Retinal pigment epithelial cell (primary cell): Measurements from ENCODE around the gene EFCAB11.
"Not testable (repeated sequence)": the region's sequence is repeated elsewhere in the genome, so short reads cannot be mapped to it uniquely, and the experiment has no call there.

Experiments used
- DNase-seq: peaks from one replicate; pipeline ENCODE4 v3.0.0-alpha.2; 2010; ENCODE audit warnings: low read depth
- H3K4me3 ChIP-seq: 2 replicates; pipeline ENCODE4 v1.5.1; 2011; ENCODE audit warnings: mild to moderate bottlenecking, low read length, control low read depth, moderate library complexity
- TF ChIP-seq, protein P1 (sequence below): conservative IDR thresholded peaks from 2 replicates; pipeline ENCODE4 v1.5.1; 2011; ENCODE audit warnings: low read depth, low read length, control low read depth, inconsistent platforms

The EFCAB11 gene

DNA sequence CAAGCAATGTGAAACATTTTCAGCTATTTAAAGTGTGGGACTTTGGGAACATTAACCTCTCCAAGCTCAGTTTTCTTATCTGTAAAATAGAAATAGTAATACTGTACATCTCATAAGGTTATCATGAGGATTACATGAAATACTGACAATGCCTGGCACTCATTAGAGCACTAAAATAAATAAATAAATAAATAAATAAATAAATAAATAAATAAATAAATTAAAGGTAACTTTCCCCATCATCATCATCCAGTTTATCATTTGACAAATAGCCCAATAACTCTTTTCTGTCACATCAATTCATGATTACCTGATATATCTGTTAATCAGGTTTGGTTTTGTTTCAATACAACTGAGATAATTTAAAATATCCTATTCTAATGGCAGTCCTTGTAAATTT lies 48.5 kb downstream of the EFCAB11 start:
- TF ChIP-seq, protein P1, sequence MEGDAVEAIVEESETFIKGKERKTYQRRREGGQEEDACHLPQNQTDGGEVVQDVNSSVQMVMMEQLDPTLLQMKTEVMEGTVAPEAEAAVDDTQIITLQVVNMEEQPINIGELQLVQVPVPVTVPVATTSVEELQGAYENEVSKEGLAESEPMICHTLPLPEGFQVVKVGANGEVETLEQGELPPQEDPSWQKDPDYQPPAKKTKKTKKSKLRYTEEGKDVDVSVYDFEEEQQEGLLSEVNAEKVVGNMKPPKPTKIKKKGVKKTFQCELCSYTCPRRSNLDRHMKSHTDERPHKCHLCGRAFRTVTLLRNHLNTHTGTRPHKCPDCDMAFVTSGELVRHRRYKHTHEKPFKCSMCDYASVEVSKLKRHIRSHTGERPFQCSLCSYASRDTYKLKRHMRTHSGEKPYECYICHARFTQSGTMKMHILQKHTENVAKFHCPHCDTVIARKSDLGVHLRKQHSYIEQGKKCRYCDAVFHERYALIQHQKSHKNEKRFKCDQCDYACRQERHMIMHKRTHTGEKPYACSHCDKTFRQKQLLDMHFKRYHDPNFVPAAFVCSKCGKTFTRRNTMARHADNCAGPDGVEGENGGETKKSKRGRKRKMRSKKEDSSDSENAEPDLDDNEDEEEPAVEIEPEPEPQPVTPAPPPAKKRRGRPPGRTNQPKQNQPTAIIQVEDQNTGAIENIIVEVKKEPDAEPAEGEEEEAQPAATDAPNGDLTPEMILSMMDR = no peak
- no peak overlapping the region for H3K4me3 ChIP-seq
- DNase-seq = no peak

DNA sequence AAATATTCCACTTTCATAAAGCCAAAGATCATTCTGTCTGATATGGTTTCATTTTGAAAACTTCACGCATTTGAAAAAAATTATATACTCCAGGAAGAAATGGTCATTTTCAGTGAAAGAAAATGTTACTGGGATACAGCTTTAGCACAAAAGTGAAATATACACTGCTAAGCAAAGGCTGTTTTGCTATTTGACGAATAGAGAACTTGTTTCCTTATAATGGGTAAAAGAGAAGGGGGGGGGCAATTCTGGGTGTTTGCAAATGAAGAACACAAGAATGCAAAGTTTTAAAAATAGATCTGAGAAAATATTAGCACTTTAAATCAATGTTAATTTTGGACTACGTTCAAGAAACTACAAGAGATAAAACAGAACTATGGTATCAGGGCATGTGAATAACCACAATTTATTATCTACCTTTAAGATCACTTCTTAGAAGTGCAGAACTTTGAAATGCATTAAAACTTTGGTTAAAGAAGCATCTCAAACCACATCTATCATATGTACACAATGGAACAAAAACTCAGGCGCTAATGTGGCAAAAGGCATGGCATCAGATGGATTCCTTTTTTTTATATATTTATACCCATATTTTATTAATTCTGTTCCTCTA lies 51.1 kb downstream of the EFCAB11 start:
- H3K4me3 ChIP-seq = no peak overlapping the region
- TF ChIP-seq, protein P1 = no peak
- no peak for DNase-seq

DNA sequence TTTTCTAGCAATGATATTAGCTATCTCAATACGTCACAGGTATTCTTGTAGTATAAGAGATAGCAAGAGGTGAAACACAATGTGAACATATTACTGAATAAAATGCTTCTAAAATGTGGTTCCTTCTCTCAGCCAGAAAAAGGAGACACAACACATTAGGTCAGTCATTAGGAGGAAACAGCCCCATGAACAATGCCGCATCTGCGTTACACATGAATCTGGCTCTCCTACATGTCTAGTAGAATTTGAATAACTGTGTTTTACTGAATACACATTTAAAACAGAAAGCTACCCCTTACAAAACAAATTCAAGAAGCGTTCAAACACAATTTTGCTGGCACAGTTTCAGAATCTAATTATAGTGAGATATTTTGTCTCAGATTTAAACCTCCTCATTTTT lies 51.6 kb downstream of the EFCAB11 start:
- no peak for DNase-seq
- no peak overlapping the region for H3K4me3 ChIP-seq
- TF ChIP-seq, protein P1 = no peak

DNA sequence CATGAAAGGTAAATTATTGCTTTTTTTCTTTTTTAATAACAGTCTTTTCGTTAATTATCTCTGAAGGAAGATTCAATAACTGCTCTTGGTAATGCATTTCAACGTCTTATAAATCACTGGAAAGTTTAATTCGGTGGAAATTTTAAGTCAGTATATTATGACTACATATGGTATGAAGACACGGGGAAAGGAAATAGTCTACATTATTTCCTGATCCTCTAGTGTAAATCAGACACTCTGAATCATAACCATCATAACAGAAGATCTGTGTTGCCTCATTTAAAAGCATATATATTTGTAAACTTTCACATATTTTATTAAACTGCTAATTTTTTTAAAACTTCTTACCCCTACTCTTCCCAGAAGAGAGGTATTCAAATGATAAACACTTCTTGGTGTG lies 53.7 kb downstream of the EFCAB11 start:
- DNase-seq = no peak
- TF ChIP-seq, protein P1 = no peak

DNA sequence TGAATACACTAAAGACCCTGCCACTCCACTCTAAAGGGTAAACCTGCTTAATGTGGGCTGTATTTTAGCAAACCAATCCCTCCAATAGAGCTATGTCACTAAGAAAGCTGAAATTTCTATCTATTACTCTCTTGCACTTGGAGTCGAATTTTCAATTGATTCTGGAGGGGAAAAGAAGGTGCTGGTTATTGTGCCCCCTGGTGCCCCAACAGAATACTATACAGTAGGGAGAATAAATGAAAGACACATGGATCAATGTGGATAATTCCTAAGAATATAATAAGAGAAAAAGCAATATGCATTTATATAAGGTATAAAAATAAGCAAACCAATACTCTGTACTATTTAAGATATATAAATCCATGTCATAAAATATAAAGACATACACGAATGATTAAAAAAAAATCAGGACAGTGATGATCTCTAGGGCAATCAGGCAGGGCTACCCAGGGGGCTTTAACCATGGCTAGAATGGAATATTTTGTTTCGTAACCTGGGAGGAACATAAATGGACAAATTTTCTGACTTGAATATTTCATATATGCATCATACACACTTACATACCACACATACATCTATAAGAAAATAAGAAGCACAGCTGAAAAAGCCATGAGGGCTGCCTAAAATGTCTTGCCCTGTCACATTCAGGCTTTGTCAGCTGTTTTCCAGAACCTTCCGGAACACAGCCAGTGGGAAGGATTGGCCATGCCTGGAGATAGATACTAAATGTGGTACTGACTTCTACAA lies 54.4 kb downstream of the EFCAB11 start:
- TF ChIP-seq, protein P1 = peak; percentile 66
- no peak overlapping the region for H3K4me3 ChIP-seq
- no peak for DNase-seq

More for the DNA sequence above, 53.7 kb downstream of the EFCAB11 start:
- no peak overlapping the region for H3K4me3 ChIP-seq

DNA sequence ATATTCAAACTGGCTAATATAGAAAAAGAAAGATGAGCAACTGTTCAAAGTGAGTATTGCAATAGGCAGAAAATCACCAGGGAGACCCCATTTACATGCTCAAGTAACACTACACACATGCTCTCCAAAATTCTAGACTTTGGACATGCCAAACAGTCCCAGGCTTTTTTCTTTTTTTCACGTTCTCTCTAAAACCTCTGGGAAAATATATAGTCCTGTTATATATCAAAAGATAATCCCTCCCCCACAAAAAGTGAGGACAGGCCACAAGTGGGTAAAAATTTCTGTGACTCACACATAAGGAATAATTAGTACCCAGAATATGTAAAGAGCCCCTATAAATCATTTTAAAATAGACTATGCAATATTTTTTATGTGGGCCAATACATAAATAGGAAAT lies 55.2 kb downstream of the EFCAB11 start:
- DNase-seq = no peak
- no peak overlapping the region for H3K4me3 ChIP-seq
- TF ChIP-seq, protein P1 = no peak

DNA sequence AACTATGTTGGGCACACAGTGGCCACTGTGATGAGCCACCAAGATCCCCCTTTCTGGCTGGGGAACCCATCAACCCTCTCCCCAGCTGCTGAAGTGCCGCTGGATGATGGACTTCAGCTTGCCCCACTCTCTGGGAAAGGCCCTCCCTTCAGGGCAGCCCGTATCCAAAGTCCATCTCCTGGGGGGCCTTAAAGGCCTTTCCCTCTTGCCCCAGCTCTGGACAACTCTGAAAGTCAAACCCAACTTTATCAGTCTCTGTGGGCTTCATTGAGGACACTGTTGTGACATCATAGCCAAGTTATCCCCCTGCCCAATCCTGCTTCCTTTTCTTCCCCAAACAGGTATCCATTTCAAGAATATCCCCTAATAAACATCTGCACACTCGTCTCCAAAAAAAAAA lies 61.1 kb downstream of the EFCAB11 start:
- not testable (repeated sequence) for DNase-seq, H3K4me3 ChIP-seq
